K562 (cell line): Measurements from ENCODE around the gene CNDP1. TPM values are rescaled to one million over a fixed set of nuclear protein-coding genes. Genes with fewer than 3 reads are reported as not detected.
A peak's percentile ranks its signal among the peaks of the same experiment; 100 is the strongest.

Source experiments
- ATAC-seq: fragments of 200-7000 bp; cut with Tn5 transposase; 3 replicates; pipeline ENCODE4 v1.9.1; 2020; ENCODE audit warnings: moderate library complexity
- BruUV-seq: library from RNA; stranded (reverse); fragments of 400-500 nt; replicated peaks from 2 replicates; lab custom pipeline; 2021; lab: Mats Ljungman, UMichigan
- CTCF ChIA-PET: fragments of 300-600 bp; formaldehyde crosslinking; extraction: SDS; loops from one replicate; lab custom pipeline; 2021; ENCODE audit warnings: low intra/inter-chr PET ratio; lab: Yijun Ruan, JAX
- POLR2A ChIA-PET: fragments of 300-600, 350-650 bp; sonication (Branson Sonifier 250); formaldehyde crosslinking; extraction: SDS; loops from one replicate; lab custom pipeline; 2021; ENCODE audit warnings: antibody characterized with exemption, inconsistent platforms; lab: Yijun Ruan, JAX
- DNase-seq, 4 experiments: peaks; one replicate each; pipeline versions ENCODE4 v3.0.0 to v3.0.0-alpha.2; 2011 to 2018; ENCODE audit warnings: low spot score in 3 of 4, mixed read lengths in 3 of 4; ENCODE audit errors: extremely low read depth in 1 of 4
- FAIRE-seq: peaks from 2 replicates; lab custom pipeline; 2011; peaks lifted over from hg19 to GRCh38; lab: Jason Lieb, UNC
- H2AFZ ChIP-seq: 2 replicates; pipeline ENCODE4 v1.6.0; 2011; ENCODE audit warnings: low read depth, low read length, control low read depth, inconsistent platforms
- H3K27ac ChIP-seq: fragments of 200-600 bp; 3 replicates; pipeline ENCODE4 v1.8.0; 2011; ENCODE audit warnings: low read depth, mild to moderate bottlenecking, control low read depth, inconsistent platforms, low read length, moderate library complexity, mixed read lengths; ENCODE audit errors: extremely low read depth
- H3K27me3 ChIP-seq, 2 experiments: fragments of 300-600 bp in 1 of 2; 2 replicates in 1 of 2; 3 replicates in 1 of 2; pipeline versions ENCODE4 v1.6.0 to v1.8.0; 2011; ENCODE audit warnings: inconsistent platforms in 2 of 2, low read length in 2 of 2, mild to moderate bottlenecking in 1 of 2, mixed read lengths in 1 of 2, moderate library complexity in 1 of 2; ENCODE audit not compliant: control insufficient read depth in 2 of 2, insufficient read depth in 2 of 2
- H3K36me3 ChIP-seq: fragments of 300-600 bp; 3 replicates; pipeline ENCODE4 v1.8.0; 2011; ENCODE audit warnings: mild to moderate bottlenecking, low read length, inconsistent platforms; ENCODE audit not compliant: control insufficient read depth, insufficient read depth
- H3K4me1 ChIP-seq, 2 experiments: fragments of 200-600 bp in 1 of 2; replicated peaks in 1 of 2; 2 replicates in 1 of 2; 3 replicates in 1 of 2; pipeline versions ENCODE4 v1.5.1 to v1.8.0; 2011; ENCODE audit warnings: inconsistent platforms in 2 of 2, low read length in 2 of 2, mild to moderate bottlenecking in 1 of 2, mixed read lengths in 1 of 2, moderate library complexity in 1 of 2; ENCODE audit not compliant: control insufficient read depth in 2 of 2, insufficient read depth in 2 of 2
- H3K4me2 ChIP-seq: 2 replicates; pipeline ENCODE4 v1.6.1; 2011; ENCODE audit warnings: low read length, control low read depth, inconsistent platforms, mixed read lengths; ENCODE audit not compliant: insufficient read depth
- H3K4me3 ChIP-seq: fragments of 200-600 bp; sonication (generic), shearing (Covaris generic); 2 replicates; pipeline ENCODE4 v1.5.1; 2016; ENCODE audit warnings: control low read depth, inconsistent platforms
- H3K79me2 ChIP-seq: fragments of 200-600 bp; 3 replicates; pipeline ENCODE4 v1.8.0; 2011; ENCODE audit warnings: low read length, inconsistent platforms; ENCODE audit not compliant: control insufficient read depth, insufficient read depth
- H3K9ac ChIP-seq, 2 experiments: 2 replicates each; pipeline versions ENCODE4 v1.6.0 to v1.6.1; 2011; ENCODE audit warnings: low read depth in 2 of 2, low read length in 2 of 2, control low read depth in 1 of 2, inconsistent platforms in 1 of 2, mild to moderate bottlenecking in 1 of 2, mixed read lengths in 1 of 2; ENCODE audit not compliant: insufficient read depth in 1 of 2
- H3K9me1 ChIP-seq: one replicate; pipeline ENCODE4 v1.6.0; 2011; ENCODE audit warnings: inconsistent platforms, mild to moderate bottlenecking, low read length, moderate library complexity; ENCODE audit not compliant: control insufficient read depth, insufficient read depth
- H3K9me3 ChIP-seq: replicated peaks from 2 replicates; pipeline ENCODE4 v1.5.1; 2011; ENCODE audit warnings: low read depth, low read length, inconsistent platforms; ENCODE audit not compliant: control insufficient read depth, insufficient read depth
- H4K20me1 ChIP-seq: replicated peaks from 2 replicates; pipeline ENCODE4 v1.6.1; 2011; ENCODE audit warnings: low read length, inconsistent platforms, mixed read lengths; ENCODE audit not compliant: control insufficient read depth, insufficient read depth
- LEF1 ChIP-seq: fragments of 450-650 bp; IDR thresholded peaks from 2 replicates; pipeline ENCODE4 v1.6.1; 2016; ENCODE audit warnings: mild to moderate bottlenecking
- NFRKB ChIP-seq: fragments of 450-650 bp; IDR thresholded peaks from 2 replicates; pipeline ENCODE4 v1.6.1; 2016; ENCODE audit warnings: low read depth
- RREB1 ChIP-seq: fragments of 250-450 bp; sonication (Bioruptor Pico); IDR thresholded peaks from 2 replicates; pipeline ENCODE4 v1.4.0; 2020
- TFE3 ChIP-seq: fragments of 450-650 bp; formaldehyde crosslinking; IDR thresholded peaks from 2 replicates; pipeline ENCODE4 v1.4.0; 2020; ENCODE audit warnings: mild to moderate bottlenecking, mixed read lengths
- ZBED1 ChIP-seq: IDR thresholded peaks from 2 replicates; pipeline ENCODE4 v1.6.1; 2014
- ZFP1 ChIP-seq: fragments of 450-650 bp; formaldehyde crosslinking; IDR thresholded peaks from 2 replicates; pipeline ENCODE4 v1.4.0; 2020; ENCODE audit warnings: mild to moderate bottlenecking, mixed read lengths
- ZNF140 ChIP-seq: fragments of 250-450 bp; sonication (Bioruptor Pico); IDR thresholded peaks from 2 replicates; pipeline ENCODE4 v1.8.0; 2021; ENCODE audit warnings: moderate library complexity, mild to moderate bottlenecking, inconsistent platforms
- WGBS: fragments of 100-300 bp; shearing (Covaris generic); methylation state at CpG from one replicate; pipeline ENCODE4 v1.1.6; 2016; ENCODE audit warnings: low coverage, mixed read lengths; ENCODE audit not compliant: insufficient coverage; ENCODE audit errors: missing lambda C conversion rate; 5-methylcytosine and 5-hydroxymethylcytosine counted together
- in situ Hi-C: fragments of 300-500 bp; cut with MboI; formaldehyde crosslinking; loops from 4 replicates; pipeline ENCODE4 v1.15.0; 2018; ENCODE audit warnings: inconsistent platforms, mixed read lengths
- intact Hi-C: fragments of 100-400 bp; cut with micrococcal nuclease; formaldehyde crosslinking; loops from 2 replicates; pipeline ENCODE4 v1.14.2; 2022
- polyA plus RNA-seq, 8 experiments: library from polyadenylated mRNA; depleted of rRNA in 4 of 8; stranded (reverse) in 5 of 8; unstranded in 3 of 8; fragments of >200 nt; fragmentation: Nextera tagmentation in 2 of 8; fragmentation: Illumina TruSeq in 1 of 8; extraction: Ambion mirVana in 2 of 8; extraction: Trizol in 1 of 8; gene quantifications; 2 replicates each; pipeline versions ENCODE4 v1.2.1 to v1.2.3, GENCODE V29; 2011 to 2014; ENCODE audit warnings: inconsistent platforms in 1 of 8, missing spikeins in 1 of 8
- total RNA-seq, 7 experiments: library from RNA; depleted of rRNA in 6 of 7; stranded (reverse); fragments of >200 nt in 6 of 7; fragmentation: Illumina TruSeq in 2 of 7; extraction: Trizol in 2 of 7; gene quantifications; 2 replicates each; pipeline versions ENCODE4 v1.2.1 to v1.2.3, GENCODE V29; 2011 to 2021; ENCODE audit warnings: low replicate concordance in 1 of 7

CNDP1 gene
- total and polyA plus RNA-seq, 9 of the 15 experiments (the other 6 are each of a cell fraction or from before 2014, with no cell fraction given): not detected

- POLR2A ChIA-PET: no interaction called here
- DNase-seq (no peak), FAIRE-seq (no peak), ATAC-seq (no peak)
- Histone ChIP-seq H3K4me1 (no peaks in the 10 kb centered on the region), H4K20me1 (no peaks in the 10 kb centered on the region), H3K27me3 (no peaks in the 10 kb centered on the region), H3K4me3 (no peak overlapping the region), H2AFZ (no peak overlapping the region), H3K4me2 (no peak overlapping the region; the same call in 1 of the 2 replicates), H3K9ac (no peak overlapping the region), H3K79me2 (peaks cover 7% of the 10 kb centered on the region; the same call in 2 of the 3 replicates), H3K9me3 (no peaks in the 10 kb centered on the region), H3K9me1 (no peaks in the 10 kb centered on the region), H3K27ac (no peak overlapping the region), H3K36me3 (no peaks in the 10 kb centered on the region)
- 38% methylated on average over 9 of the region's 9 CpGs for WGBS
- in situ Hi-C loops: no loop called here
- CTCF ChIA-PET: no interaction called here
- intact Hi-C loops: no loop called here
- no TSS peak for BruUV-seq
- TF ChIP-seq TFE3 (CRISPR knock-in tag) (peak; percentile 73), ZFP1 (CRISPR knock-in tag) (no peak)
Measured at GRCh38 chr18:74626049-74626874, 92.0 kb downstream of the CNDP1 start.

GRCh38 chr18:74630804-74631203 is 96.5 kb downstream of the CNDP1 start:
- no peak for FAIRE-seq
- no peaks in the 10 kb centered on the region for H3K4me1 ChIP-seq
- H3K9me1 ChIP-seq: no peaks in the 10 kb centered on the region
- H4K20me1 ChIP-seq: no peaks in the 10 kb centered on the region
- H3K27me3 ChIP-seq: no peaks in the 10 kb centered on the region
- ATAC-seq: no peak
- H2AFZ ChIP-seq: no peak overlapping the region
- H3K36me3 ChIP-seq: peaks cover 10% of the 10 kb centered on the region; the same call in 1 of the 3 replicates
- in situ Hi-C loops: no loop called here
- H3K9me3 ChIP-seq: no peaks in the 10 kb centered on the region
- 76% methylated on average over 6 of the region's 6 CpGs for WGBS
- CTCF ChIA-PET: no interaction called here
- intact Hi-C loops: no loop called here
- peaks cover 4% of the 10 kb centered on the region; the same call in 1 of the 3 replicates for H3K79me2 ChIP-seq
- POLR2A ChIA-PET: no interaction called here
- H3K9ac ChIP-seq: no peak overlapping the region
- no peak overlapping the region for H3K4me2 ChIP-seq
- BruUV-seq: no TSS peak
- no peak overlapping the region for H3K27ac ChIP-seq
- no peak for DNase-seq
- H3K4me3 ChIP-seq: no peak overlapping the region
- TF ChIP-seq NFRKB (no peak), ZBED1 (no peak), RREB1 (CRISPR knock-in tag) (no peak), LEF1 (no peak), ZNF140 (CRISPR knock-in tag) (no peak)
